WTC11 (cell line): ENCODE measurements around the gene ANO2.

Experiments
- FOXJ3 ChIP-seq: sonication (generic); formaldehyde crosslinking; IDR thresholded peaks from 2 replicates; pipeline ENCODE4 v1.9.0; 2021; ENCODE audit warnings: missing genetic modification reagents, mild to moderate bottlenecking, borderline replicate concordance
- TF ChIP-seq, protein P1 (sequence below): fragments of 200-600 bp; IDR thresholded peaks from 2 replicates; pipeline ENCODE4 v1.8.0; 2022; ENCODE audit warnings: antibody characterized with exemption

DNA sequence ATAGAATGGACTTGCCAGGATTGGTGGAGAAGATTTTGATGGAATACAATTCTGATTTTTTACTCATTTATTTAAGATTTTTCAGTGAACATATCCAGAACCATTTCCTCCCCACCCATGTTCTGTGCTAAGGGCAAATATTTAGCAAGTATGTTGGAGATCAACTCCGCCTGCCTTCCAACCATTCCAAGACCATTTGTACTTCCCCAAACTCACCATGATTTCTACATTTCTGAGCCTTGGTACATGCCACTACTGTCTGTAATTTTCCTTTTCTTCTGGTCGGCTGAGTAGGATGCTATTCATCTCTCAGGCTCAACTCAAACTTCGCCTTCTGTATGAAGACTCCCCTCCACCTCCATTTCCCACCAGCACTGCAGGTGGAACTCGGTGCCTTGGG lies 362.5 kb downstream of the ANO2 start:
- TF ChIP-seq, protein P1, sequence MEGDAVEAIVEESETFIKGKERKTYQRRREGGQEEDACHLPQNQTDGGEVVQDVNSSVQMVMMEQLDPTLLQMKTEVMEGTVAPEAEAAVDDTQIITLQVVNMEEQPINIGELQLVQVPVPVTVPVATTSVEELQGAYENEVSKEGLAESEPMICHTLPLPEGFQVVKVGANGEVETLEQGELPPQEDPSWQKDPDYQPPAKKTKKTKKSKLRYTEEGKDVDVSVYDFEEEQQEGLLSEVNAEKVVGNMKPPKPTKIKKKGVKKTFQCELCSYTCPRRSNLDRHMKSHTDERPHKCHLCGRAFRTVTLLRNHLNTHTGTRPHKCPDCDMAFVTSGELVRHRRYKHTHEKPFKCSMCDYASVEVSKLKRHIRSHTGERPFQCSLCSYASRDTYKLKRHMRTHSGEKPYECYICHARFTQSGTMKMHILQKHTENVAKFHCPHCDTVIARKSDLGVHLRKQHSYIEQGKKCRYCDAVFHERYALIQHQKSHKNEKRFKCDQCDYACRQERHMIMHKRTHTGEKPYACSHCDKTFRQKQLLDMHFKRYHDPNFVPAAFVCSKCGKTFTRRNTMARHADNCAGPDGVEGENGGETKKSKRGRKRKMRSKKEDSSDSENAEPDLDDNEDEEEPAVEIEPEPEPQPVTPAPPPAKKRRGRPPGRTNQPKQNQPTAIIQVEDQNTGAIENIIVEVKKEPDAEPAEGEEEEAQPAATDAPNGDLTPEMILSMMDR: no peak
- no peak for TF ChIP-seq FOXJ3 (CRISPR knock-in tag)
